Posterior cingulate gyrus (tissue), 11 donors: Measurements from ENCODE around the gene NFASC.

Experiments used
- DNase-seq, 10 donors: peaks; one replicate each; pipeline versions ENCODE4 v3.0.0 to v3.0.0-alpha.2; 2020 to 2021; ENCODE audit warnings: mixed read lengths in 3 of 10
- intact Hi-C: fragments of 100-400 bp; cut with DNase I; formaldehyde crosslinking; loops from one replicate; pipeline ENCODE4 v1.15.1; 2023

The NFASC gene

GRCh38 chr1:205024679-205025078 lies 154.0 kb downstream of the NFASC start:
- DNase-seq, result no peak
- intact Hi-C loops, result no loop called here

GRCh38 chr1:205025239-205025638 lies 154.6 kb downstream of the NFASC start:
- intact Hi-C loops, result no loop called here
- DNase-seq, result peak in 1 of 10 donors; percentile 21

DNA sequence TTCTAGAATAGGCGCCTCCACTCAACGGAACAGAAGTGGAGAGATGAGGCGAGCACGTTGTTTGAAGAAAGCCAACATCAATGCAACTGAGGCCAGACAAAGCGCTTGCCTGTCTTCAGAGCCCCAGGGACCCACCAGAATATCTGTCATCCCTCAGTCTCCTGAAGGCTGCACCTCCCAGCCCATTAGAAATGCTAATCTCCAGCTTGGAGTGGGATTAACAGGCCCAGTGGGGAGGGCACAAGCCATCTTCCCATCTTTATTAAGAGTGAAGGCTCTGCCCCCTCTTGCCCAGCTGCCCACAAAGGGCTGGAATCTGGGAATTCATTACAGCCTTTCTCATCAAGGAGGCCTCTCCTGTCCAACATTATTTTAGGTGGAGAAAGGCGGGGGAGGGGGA lies 155.5 kb downstream of the NFASC start:
- peak in 1 of 10 donors; percentile 47 for DNase-seq
- intact Hi-C loops, result no loop called here

- intact Hi-C loops, result no loop called here
- DNase-seq, result peak in 1 of 10 donors; percentile 50
Measured at GRCh38 chr1:205028390-205028789, 157.7 kb downstream of the NFASC start.

DNA sequence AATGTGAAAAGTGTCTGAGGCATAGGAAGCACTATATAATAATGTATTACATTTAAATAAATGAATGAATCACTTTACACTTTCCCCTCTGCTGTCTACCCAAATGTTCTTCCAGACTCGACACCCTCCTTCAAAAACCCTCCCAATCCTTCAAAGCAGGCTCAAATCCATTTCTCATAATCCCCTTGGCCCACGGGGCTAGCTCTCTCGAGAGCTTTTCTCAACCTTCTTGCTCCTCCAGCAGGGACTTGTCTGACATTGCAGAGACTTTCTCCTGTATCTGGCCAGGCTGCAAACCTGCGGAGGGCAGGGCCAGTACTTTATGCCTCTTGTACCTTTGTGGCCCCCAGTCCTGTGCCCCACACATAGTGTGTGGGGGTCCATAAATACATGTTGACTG lies 158.3 kb downstream of the NFASC start:
- intact Hi-C loops, result no loop called here
- peak in 1 of 10 donors; percentile 31 for DNase-seq

GRCh38 chr1:205030241-205030640 lies 159.6 kb downstream of the NFASC start:
- intact Hi-C loops, result no loop called here
- peak in 1 of 10 donors; percentile 33 for DNase-seq

- peak in 1 of 10 donors; percentile 12 for DNase-seq
- intact Hi-C loops, result no loop called here
Measured at GRCh38 chr1:205030896-205031295, 160.2 kb downstream of the NFASC start.

DNA sequence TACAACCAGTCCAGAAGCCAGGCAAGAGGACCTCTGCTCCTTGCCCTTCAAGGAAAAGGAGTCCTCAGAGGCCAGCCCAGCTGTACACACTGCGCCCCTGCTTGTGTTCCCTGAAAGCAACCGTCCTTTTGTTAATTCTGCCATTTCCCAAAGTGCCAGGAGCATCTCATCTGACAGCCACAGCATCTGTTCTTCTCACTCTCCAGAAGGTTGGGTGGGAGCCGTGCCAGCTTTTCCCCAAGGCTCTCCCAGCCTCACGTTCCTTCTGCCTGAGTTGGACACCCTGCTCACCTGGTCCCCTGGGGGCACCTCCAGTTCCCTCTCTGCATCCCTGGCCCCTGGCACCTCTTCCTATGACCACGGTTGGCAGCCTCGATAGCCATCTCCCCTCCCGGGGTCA lies 161.8 kb downstream of the NFASC start:
- DNase-seq, result peak in 6 of 10 donors; percentile 56 to 94 (median 68)

DNA sequence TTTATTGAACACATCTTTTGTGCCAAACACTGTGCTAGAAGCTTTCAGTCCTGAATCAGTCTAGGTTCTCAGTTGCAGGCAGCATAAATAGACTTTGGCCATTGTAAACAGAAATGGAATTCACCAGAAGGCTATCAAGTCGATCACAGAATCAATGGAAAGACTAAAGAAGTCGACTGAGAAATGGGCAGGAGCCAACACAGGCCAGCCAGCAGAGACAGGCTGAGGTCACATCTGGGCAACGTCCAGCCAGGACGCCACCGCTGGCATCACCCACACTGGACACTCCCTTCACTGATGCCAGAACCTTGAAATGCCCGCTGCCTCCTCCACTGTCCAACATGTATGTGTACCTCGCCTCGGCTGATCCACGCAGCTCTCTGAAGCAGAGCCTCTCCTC lies 166.9 kb downstream of the NFASC start:
- peak in 3 of 10 donors; percentile 59 to 90 (median 71) for DNase-seq
- intact Hi-C loops, result no loop called here

More for the DNA sequence above, 161.8 kb downstream of the NFASC start:
- intact Hi-C loops, result no loop called here

DNA sequence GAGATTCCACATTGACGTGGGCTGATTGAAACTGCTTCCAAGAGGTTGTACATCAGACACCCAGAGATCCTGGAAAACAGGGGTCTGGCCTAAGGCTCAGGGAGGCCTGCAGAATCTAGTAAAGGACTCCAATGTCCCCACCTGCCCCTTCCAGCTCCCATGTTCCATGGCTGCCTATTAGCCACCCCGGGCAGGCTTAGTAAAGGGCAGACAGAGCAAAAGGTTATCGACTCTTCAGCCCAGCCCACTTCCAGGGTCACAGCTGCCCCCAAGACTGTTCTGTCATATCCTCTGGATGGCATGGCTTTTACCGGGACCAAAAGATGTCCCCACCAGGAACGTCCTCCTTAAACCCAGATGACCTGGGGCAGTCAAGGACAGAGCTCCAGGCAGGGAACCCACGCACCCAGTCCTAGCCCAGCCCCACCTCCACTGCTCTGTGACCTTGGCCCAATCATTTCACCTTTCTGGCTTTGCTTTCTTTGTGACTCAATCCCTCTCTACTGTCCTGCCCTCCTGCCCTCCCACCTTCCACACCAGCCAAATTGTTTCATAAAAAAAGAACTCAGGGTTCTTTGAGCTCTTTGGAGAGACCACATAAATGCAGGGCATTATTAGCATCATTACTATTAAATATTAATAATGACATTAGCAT lies 167.6 kb downstream of the NFASC start:
- DNase-seq, result peak in 1 of 10 donors; percentile 39
- intact Hi-C loops, result no loop called here

GRCh38 chr1:205041001-205041715 lies 170.5 kb downstream of the NFASC start:
- intact Hi-C loops, result loop anchor here (10.0 kb wide), 1 partner anchor 214 kb away; no protein-coding TSS in a partner anchor
- DNase-seq, result peak in 1 of 10 donors; percentile 39

DNA sequence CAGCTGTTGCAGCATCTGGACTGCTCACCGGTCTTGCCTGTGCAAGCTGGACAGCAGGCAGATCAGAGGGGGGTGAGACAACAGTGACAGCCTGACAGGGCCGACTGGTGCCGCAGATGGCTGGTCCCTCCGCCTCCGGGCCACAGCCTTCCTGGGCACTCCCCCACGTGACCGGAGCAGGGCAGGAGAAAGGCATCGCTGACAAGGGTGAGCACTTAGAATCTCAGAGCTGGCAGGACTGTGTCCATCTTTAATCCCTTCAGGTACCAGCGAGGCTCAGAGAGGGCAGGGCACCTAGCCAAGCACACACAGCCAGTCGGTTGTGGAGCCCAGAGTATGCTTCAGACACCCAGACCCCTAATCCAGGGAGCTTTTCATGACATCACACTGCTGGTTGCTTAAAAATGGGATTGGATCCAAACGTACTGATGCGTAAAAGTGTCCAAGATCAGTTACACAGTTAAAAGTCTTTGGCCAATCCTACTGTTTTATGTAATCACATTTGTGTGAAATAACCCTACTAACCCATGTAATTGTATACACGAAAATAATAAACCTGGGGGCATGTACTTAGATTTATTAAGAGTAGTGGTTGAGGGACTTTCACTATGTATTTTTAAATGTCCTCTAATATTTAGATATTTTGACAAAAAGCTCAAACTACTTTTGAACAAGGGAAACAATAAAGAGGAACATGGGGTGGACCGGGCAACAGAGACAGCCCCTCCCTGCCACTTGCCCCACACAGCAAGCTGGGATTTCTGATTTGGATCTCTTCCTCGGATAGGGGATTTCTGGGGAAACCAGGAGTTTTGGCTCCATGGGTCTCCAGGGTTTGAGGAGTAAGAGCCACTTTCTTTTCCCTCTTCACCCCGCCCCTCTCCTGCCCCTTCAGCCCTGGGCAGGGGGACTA lies 171.6 kb downstream of the NFASC start:
- intact Hi-C loops, result loop anchor here (10.0 kb wide), 1 partner anchor 213 kb away; no protein-coding TSS in a partner anchor
- DNase-seq, result peak in 9 of 10 donors; percentile 43 to 96 (median 67)

DNA sequence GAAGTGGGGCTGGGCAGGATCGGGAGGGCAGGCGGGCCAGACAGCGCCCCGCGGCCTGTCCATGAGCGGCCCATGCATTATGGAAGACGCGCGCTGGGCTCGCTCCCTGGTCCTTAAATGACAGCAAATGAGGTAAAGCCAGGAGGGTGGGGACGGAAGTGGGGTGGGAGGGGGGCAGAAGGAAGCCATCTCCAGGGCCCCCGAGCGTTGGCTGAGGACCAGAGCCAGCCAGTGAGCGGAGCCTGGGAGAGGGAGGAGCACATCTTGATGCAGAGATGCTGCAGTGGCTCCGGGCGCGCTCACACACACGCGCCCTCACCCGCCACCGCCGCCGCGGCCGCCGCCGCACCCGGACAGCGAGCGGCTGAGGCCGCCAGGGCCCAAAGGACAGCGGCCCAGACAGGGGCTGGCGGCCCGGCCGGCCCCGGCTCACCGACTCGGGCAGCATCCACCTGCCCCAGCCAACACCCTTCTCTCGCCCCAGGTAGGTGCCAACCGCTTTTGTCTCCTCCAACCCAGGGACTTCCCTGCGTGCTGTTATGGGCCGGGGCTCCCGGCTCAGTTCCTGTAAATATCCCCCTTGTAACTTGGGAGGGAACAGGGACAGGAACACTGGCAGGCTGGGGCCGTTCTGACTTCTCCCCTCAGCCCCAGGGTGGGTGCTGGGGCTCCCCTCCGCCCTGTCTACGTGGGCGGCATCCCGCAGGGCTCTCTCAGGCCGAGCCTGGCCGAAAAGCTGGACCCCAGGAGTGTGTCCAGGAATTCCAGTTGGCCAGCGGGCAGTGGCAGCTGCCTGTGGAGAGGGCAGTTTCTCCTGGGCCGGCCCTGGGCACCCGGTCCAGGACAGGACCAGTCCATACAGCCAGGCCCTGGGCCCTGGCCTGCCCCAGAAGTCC lies 172.5 kb downstream of the NFASC start, which contains the start of gene CNTN2:
CNTN2 (plus strand) TSS at position 302 of the 896 bp plus-strand sequence. CDS start 9,974 bp downstream, outside the sequence.
- peak; percentile 82 to 98 (median 88) for DNase-seq
- intact Hi-C loops, result loop anchor here (10.0 kb wide), 1 partner anchor 212 kb away; no protein-coding TSS in a partner anchor

DNA sequence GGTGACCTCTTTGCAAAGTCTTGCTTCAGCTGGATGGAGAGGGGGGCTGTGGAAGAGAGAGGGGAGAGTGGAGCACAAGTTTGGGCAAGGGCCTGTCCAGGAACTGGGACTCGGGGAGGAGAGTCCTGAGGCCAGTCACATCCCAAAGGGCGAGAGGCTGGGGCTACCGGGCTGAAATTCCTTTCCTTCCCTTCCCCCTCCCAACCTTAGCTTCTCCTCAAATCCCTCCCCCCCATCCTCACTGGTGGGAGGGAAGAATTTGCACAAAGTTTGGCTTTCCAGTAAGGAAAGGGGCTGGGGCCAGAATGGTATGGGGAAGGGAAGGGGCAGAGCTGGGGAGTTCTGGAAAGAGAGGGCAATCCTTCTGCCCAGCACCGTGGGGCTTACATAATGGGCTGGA lies 173.2 kb downstream of the NFASC start:
- intact Hi-C loops, result loop anchor here (10.0 kb wide), 1 partner anchor 211 kb away; no protein-coding TSS in a partner anchor
- no peak for DNase-seq

GRCh38 chr1:205044741-205045140 lies 174.1 kb downstream of the NFASC start:
- DNase-seq, result no peak
- intact Hi-C loops, result loop anchor here (10.0 kb wide), 1 partner anchor 210 kb away; no protein-coding TSS in a partner anchor

- intact Hi-C loops, result loop anchor here (10.0 kb wide), 1 partner anchor 210 kb away; no protein-coding TSS in a partner anchor
- DNase-seq, result peak in 1 of 10 donors; percentile 81
Measured at GRCh38 chr1:205045146-205045545, 174.5 kb downstream of the NFASC start.

GRCh38 chr1:205046870-205047269 lies 176.2 kb downstream of the NFASC start:
- intact Hi-C loops, result loop anchor here (10.0 kb wide), 1 partner anchor 208 kb away; no protein-coding TSS in a partner anchor
- peak in 8 of 10 donors; percentile 52 to 96 (median 70) for DNase-seq

- intact Hi-C loops, result loop anchor here (10.0 kb wide), 1 partner anchor 207 kb away; no protein-coding TSS in a partner anchor
- DNase-seq, result peak in 3 of 10 donors; percentile 55 to 92 (median 69)
Measured at GRCh38 chr1:205047764-205048231, 177.1 kb downstream of the NFASC start.

DNA sequence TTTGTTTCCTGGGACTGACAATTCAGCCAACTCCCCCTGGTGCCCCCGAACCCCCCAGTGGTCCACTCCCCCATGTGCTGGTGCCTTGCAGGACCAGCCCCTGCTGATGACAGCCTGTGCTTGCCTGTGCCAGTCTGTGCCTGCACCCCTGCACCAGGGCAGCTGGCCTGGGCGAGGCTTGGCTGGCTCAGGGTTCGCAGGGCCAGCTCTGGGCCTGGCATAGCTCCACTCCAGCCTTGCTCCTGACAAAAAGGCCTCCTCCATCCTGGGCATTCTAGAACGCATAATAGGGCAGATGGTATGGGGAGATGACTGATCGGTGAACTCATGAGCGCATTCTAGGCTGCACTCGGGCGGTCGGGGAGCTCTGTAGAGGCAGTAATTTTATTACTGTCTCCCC lies 177.7 kb downstream of the NFASC start:
- peak; percentile 80 to 99 (median 89) for DNase-seq
- intact Hi-C loops, result loop anchor here (10.0 kb wide), 1 partner anchor 206 kb away; no protein-coding TSS in a partner anchor
